HEK293 (cell line): ENCODE results near the gene FASN.
A peak's percentile ranks its signal among the peaks of the same experiment; 100 is the strongest.

Experiments used
- CTCF ChIA-PET: fragments of 350-600 bp; formaldehyde crosslinking; extraction: SDS; loops from one replicate; lab custom pipeline; 2021; ENCODE audit warnings: antibody characterized with exemption; lab: Yijun Ruan, JAX
- POLR2A ChIA-PET: fragments of 300-600 bp; formaldehyde crosslinking; extraction: SDS; loops from one replicate; lab custom pipeline; 2020; ENCODE audit warnings: antibody characterized with exemption, inconsistent platforms; lab: Yijun Ruan, JAX
- H3K27ac ChIP-seq: fragments of 200-500 bp; sonication (Bioruptor generic); 2 replicates; pipeline ENCODE4 v1.5.1; 2014; ENCODE audit warnings: low read depth, low read length, control low read depth, inconsistent platforms; ENCODE audit errors: extremely low read depth
- H3K36me3 ChIP-seq, 2 experiments: fragments of 200-500 bp in 1 of 2; sonication (Bioruptor generic) in 1 of 2; 1 replicate in 1 of 2; 2 replicates in 1 of 2; pipeline ENCODE4 v1.5.1; 2014 to 2017; ENCODE audit warnings: inconsistent platforms in 2 of 2, low read length in 2 of 2; ENCODE audit not compliant: control insufficient read depth in 2 of 2, insufficient read depth in 1 of 2
- H3K4me1 ChIP-seq: fragments of 200-500 bp; sonication (Bioruptor generic); 2 replicates; pipeline ENCODE4 v1.5.1; 2014; ENCODE audit warnings: mild to moderate bottlenecking, low read length, inconsistent platforms; ENCODE audit not compliant: control insufficient read depth, insufficient read depth
- H3K4me3 ChIP-seq: 2 replicates; pipeline ENCODE4 v1.5.1; 2011; ENCODE audit warnings: low read depth, mild to moderate bottlenecking, control low read depth, low read length, moderate library complexity
- H3K9me3 ChIP-seq: fragments of 200-500 bp; sonication (Bioruptor generic); 2 replicates; pipeline ENCODE4 v1.5.1; 2014; ENCODE audit warnings: low read depth, low read length, inconsistent platforms; ENCODE audit not compliant: control insufficient read depth, insufficient read depth
- GFI1B ChIP-seq: fragments of 450-650 bp; formaldehyde crosslinking; IDR thresholded peaks from 2 replicates; pipeline ENCODE4 v1.5.1; 2016; ENCODE audit warnings: missing biosample characterization, missing genetic modification characterization
- KLF10 ChIP-seq: fragments of 450-650 bp; IDR thresholded peaks from 2 replicates; pipeline ENCODE4 v1.5.1; 2018; ENCODE audit warnings: missing biosample characterization, mild to moderate bottlenecking, missing genetic modification characterization
- KLF17 ChIP-seq: fragments of 450-650 bp; formaldehyde crosslinking; IDR thresholded peaks from 2 replicates; pipeline ENCODE4 v1.5.1; 2016; ENCODE audit warnings: missing biosample characterization, missing genetic modification characterization
- KLF7 ChIP-seq: fragments of 450-650 bp; formaldehyde crosslinking; IDR thresholded peaks from 2 replicates; pipeline ENCODE4 v1.5.1; 2016; ENCODE audit warnings: missing biosample characterization, missing genetic modification characterization, borderline replicate concordance
- KLF8 ChIP-seq: fragments of 450-650 bp; formaldehyde crosslinking; IDR thresholded peaks from 2 replicates; pipeline ENCODE4 v1.5.1; 2016; ENCODE audit warnings: missing biosample characterization, missing genetic modification characterization
- MZF1 ChIP-seq: fragments of 450-650 bp; formaldehyde crosslinking; IDR thresholded peaks from 2 replicates; pipeline ENCODE4 v1.5.1; 2017; ENCODE audit warnings: missing biosample characterization, missing genetic modification characterization, borderline replicate concordance
- PATZ1 ChIP-seq: fragments of 450-650 bp; formaldehyde crosslinking; IDR thresholded peaks from 2 replicates; pipeline ENCODE4 v1.5.1; 2016; ENCODE audit warnings: missing biosample characterization, missing genetic modification characterization
- TSHZ1 ChIP-seq: fragments of 450-650 bp; formaldehyde crosslinking; IDR thresholded peaks from 2 replicates; pipeline ENCODE4 v1.5.1; 2016; ENCODE audit warnings: missing biosample characterization, missing genetic modification characterization, borderline replicate concordance
- ZBTB44 ChIP-seq: fragments of 450-650 bp; IDR thresholded peaks from 2 replicates; pipeline ENCODE4 v1.5.1; 2018; ENCODE audit warnings: missing biosample characterization, mild to moderate bottlenecking, missing genetic modification characterization
- ZFHX2 ChIP-seq: fragments of 450-650 bp; formaldehyde crosslinking; conservative IDR thresholded peaks from 2 replicates; pipeline ENCODE4 v1.5.1; 2016; ENCODE audit warnings: missing biosample characterization, missing genetic modification characterization
- ZNF121 ChIP-seq: fragments of 450-650 bp; formaldehyde crosslinking; IDR thresholded peaks from 2 replicates; pipeline ENCODE4 v1.5.1; 2016; ENCODE audit warnings: missing biosample characterization, missing genetic modification characterization
- ZNF132 ChIP-seq: fragments of 450-650 bp; formaldehyde crosslinking; IDR thresholded peaks from 2 replicates; pipeline ENCODE4 v1.5.1; 2017; ENCODE audit warnings: missing biosample characterization, missing genetic modification characterization, borderline replicate concordance
- ZNF184 ChIP-seq: fragments of 450-650 bp; IDR thresholded peaks from 2 replicates; pipeline ENCODE4 v1.5.1; 2018; ENCODE audit warnings: missing biosample characterization, mild to moderate bottlenecking, missing genetic modification characterization
- ZNF2 ChIP-seq: fragments of 450-650 bp; formaldehyde crosslinking; IDR thresholded peaks from 2 replicates; pipeline ENCODE4 v1.5.1; 2016; ENCODE audit warnings: missing biosample characterization, missing genetic modification characterization
- ZNF324 ChIP-seq: fragments of 450-650 bp; formaldehyde crosslinking; IDR thresholded peaks from 2 replicates; pipeline ENCODE4 v1.5.1; 2016; ENCODE audit warnings: missing biosample characterization, missing genetic modification characterization
- ZNF335 ChIP-seq: fragments of 450-650 bp; formaldehyde crosslinking; conservative IDR thresholded peaks from 2 replicates; pipeline ENCODE4 v1.5.1; 2016; ENCODE audit warnings: missing biosample characterization, missing genetic modification characterization
- ZNF362 ChIP-seq: fragments of 450-650 bp; formaldehyde crosslinking; IDR thresholded peaks from 2 replicates; pipeline ENCODE4 v1.5.1; 2016; ENCODE audit warnings: missing biosample characterization, missing genetic modification characterization
- ZNF488 ChIP-seq: fragments of 450-650 bp; formaldehyde crosslinking; IDR thresholded peaks from 2 replicates; pipeline ENCODE4 v1.5.1; 2016; ENCODE audit warnings: missing biosample characterization, missing genetic modification characterization
- ZNF555 ChIP-seq: fragments of 450-650 bp; formaldehyde crosslinking; conservative IDR thresholded peaks from 2 replicates; pipeline ENCODE4 v1.5.1; 2017; ENCODE audit warnings: missing biosample characterization, mild to moderate bottlenecking, missing genetic modification characterization, inconsistent platforms
- ZNF571 ChIP-seq: fragments of 450-650 bp; formaldehyde crosslinking; IDR thresholded peaks from 2 replicates; pipeline ENCODE4 v1.5.0; 2017; ENCODE audit warnings: missing biosample characterization, missing genetic modification characterization
- ZNF580 ChIP-seq: fragments of 450-650 bp; formaldehyde crosslinking; IDR thresholded peaks from 2 replicates; pipeline ENCODE4 v1.5.1; 2016; ENCODE audit warnings: missing biosample characterization, missing genetic modification characterization
- ZNF585B ChIP-seq: fragments of 450-650 bp; formaldehyde crosslinking; IDR thresholded peaks from 2 replicates; pipeline ENCODE4 v1.5.1; 2016; ENCODE audit warnings: missing biosample characterization, missing genetic modification characterization
- ZNF658 ChIP-seq: fragments of 450-650 bp; formaldehyde crosslinking; IDR thresholded peaks from 2 replicates; pipeline ENCODE4; 2016; ENCODE audit warnings: missing biosample characterization, missing genetic modification characterization
- ZNF660 ChIP-seq: fragments of 450-650 bp; IDR thresholded peaks from 2 replicates; pipeline ENCODE4 v1.5.1; 2018; ENCODE audit warnings: missing biosample characterization, mild to moderate bottlenecking, missing genetic modification characterization
- ZSCAN16 ChIP-seq: fragments of 450-650 bp; formaldehyde crosslinking; IDR thresholded peaks from 2 replicates; pipeline ENCODE4 v1.5.1; 2016; ENCODE audit warnings: missing biosample characterization, missing genetic modification characterization

Gene FASN

GRCh38 chr17:82083533-82084359, 14.3 kb downstream of the FASN start:
- CTCF ChIA-PET = no interaction called here
- no peaks in the 10 kb centered on the region for H3K9me3 ChIP-seq
- peak overlapping the region; percentile 12; the same call in 1 of the 2 replicates for H3K27ac ChIP-seq
- TF ChIP-seq KLF7 (tag by site-specific recombination) (no peak), PATZ1 (tag by site-specific recombination) (0 out of 2 replicates have a peak, but pooled peaks have one; percentile 37), ZNF660 (no peak), ZNF658 (no peak), ZSCAN16 (tag by site-specific recombination) (no peak), KLF10 (tag by site-specific recombination) (no peak), MZF1 (tag by site-specific recombination) (no peak), GFI1B (tag by site-specific recombination) (no peak), TSHZ1 (no peak), ZNF488 (tag by site-specific recombination) (no peak), ZBTB44 (tag by site-specific recombination) (no peak), ZNF555 (tag by site-specific recombination) (no peak), ZFHX2 (tag by site-specific recombination) (peak; percentile 41), KLF17 (tag by site-specific recombination) (no peak), ZNF132 (tag by site-specific recombination) (no peak), ZNF121 (tag by site-specific recombination) (no peak), ZNF585B (no peak), ZNF571 (tag by site-specific recombination) (no peak), ZNF580 (tag by site-specific recombination) (no peak), ZNF324 (no peak), ZNF362 (tag by site-specific recombination) (no peak), ZNF335 (no peak), ZNF2 (tag by site-specific recombination) (no peak), ZNF184 (tag by site-specific recombination) (no peak), KLF8 (tag by site-specific recombination) (0 out of 2 replicates have a peak, but pooled peaks have one; percentile 6)
- no peaks in the 10 kb centered on the region for H3K4me1 ChIP-seq
- peaks cover 23 to 98% of the 10 kb centered on the region in 2 experiments for H3K36me3 ChIP-seq
- POLR2A ChIA-PET = no interaction called here
- H3K4me3 ChIP-seq = no peak overlapping the region
